GM19468 (cell line): ENCODE data around the gene SYT1.
"Not testable (repeated sequence)": the region's sequence is repeated elsewhere in the genome, so short reads cannot be mapped to it uniquely, and the experiment has no call there.

Source experiments
- ATAC-seq: cut with Tn5 transposase; IDR thresholded peaks from one replicate; pipeline ENCODE4 v1.9.1; 2021; ENCODE audit warnings: mild to moderate bottlenecking, moderate library complexity, moderate number of reproducible peaks; ENCODE audit not compliant: unreplicated experiment; ENCODE audit errors: extremely low read depth

The SYT1 gene

DNA sequence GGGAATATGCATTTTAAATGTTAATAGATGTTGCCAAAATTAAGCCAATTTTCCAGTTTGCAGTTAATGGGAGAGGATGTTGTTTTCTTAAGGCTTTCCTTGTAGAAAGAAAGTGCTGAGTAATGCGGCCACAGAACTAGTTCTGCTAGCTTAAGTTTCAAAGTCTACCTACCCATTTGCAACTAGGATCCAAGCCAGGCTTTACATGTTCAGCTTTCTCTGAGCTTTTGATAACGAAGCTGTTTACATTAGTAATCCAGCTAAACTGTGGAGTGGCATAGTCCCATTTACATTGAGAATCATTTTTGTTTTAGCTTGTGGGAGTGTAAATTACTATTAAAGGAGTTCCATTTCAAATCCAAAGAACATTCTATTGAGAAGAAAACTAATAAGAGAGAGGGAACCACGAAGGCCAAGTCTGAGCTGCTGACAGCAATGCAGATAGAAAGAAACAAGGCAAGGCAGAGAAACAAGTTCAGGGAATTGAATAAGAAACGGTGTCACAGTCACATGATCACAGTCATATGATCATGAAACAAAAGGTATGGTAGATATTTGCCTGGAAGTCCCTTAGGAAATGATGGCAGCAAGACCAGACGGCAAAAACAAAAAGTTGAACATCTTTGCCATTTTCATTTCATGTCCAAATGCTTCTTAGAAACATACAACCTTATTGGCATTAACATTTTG lies 551.3 kb downstream of the SYT1 start:
- no peak for ATAC-seq

DNA sequence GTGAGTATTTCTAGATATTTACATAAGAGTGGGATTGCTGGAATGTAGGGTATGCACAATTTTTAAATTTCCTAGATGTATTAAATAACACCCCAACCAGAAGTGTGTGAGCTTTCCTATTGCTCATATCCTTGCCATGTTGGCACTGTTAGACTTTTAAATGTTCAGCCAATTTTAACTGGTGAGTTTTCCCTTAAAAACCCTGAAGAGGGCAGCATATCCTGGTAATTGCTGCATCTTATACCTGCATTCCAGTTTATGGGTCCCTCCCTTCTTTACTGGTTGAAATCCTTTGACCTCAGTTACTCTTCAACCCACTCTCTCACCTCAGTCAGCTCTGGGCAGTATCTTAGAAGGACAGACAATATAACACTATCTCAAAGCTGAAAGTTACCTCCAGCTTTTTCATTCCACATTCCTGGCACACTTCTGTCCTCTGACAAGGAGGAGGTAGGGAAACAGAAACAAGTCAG lies 555.6 kb downstream of the SYT1 start:
- no peak for ATAC-seq

DNA sequence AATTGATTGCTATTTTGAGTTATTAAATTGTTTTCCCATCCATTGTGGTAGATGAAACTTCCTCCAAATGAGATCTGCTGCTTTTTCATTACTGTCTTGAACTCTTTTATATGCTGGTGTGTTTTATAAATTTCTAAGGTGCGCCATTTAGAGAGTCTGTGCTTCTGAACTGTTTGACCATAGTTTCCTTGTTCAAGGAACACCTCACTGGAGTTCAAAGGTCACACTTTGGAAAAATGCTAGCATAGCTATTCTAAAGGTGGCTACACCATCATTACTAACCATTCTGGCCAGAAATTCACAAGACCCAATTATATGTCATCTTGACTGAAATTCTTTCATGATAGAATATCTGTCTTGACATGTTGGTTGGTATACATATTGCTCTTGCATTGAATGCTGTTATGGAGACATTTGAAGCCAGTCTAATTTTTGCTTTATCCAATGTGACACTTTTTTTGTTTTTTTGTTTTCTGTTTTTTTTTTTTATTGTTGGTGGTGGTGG lies 556.7 kb downstream of the SYT1 start:
- no peak for ATAC-seq

DNA sequence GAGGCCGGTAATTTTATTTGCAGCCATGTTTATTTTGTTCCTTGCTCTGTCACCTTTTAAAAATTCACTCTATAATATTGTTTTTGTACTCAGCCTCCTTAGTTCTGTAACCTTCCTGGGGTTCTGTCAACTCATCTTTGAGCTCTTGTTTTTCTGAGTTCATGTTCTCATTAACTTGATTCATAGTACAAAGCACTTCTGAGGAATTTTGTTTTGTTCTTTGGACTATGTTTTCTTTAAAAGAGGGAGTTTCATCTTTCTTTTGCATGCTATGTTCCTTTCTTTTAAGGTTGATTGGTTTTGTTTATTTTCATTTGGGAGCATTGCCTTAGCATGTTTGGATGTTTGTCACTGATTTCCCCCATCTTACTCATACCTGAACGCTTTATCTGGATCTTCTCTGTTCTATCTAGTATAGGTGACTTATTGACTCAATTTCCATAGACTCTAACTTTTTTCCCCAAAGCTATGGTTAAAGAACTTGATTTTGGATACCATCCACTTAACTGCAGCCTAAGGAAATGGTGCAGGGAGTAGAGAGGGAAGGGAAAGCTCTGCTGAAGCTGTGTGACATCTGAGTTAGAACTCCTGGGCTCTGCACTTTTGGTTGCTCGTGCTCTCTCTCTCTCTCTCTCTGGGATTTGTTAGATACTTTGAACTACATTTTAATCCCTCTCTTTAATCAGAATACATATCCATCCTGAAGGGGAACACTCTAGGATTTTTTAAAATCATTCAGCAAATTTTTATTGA lies 557.7 kb downstream of the SYT1 start:
- ATAC-seq, result no peak

DNA sequence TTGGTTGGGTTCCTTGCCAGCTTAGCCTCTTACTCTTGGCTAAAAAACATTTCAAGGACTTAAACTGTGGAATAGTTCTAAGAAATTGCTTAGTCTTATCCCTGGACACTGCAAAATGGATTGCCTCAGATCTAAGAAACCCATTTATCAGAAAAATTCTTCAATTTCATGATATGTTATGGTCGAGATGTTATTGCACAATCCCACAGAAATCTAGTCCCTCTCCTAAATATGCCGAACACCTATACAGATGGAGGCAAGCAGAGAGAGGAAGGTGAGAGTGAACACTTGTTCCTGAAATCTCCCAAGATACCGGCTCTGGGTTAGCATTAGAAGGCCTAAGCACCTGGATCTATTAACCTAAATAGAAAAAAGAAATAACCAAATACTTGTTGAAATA lies 559.0 kb downstream of the SYT1 start:
- ATAC-seq, result no peak

DNA sequence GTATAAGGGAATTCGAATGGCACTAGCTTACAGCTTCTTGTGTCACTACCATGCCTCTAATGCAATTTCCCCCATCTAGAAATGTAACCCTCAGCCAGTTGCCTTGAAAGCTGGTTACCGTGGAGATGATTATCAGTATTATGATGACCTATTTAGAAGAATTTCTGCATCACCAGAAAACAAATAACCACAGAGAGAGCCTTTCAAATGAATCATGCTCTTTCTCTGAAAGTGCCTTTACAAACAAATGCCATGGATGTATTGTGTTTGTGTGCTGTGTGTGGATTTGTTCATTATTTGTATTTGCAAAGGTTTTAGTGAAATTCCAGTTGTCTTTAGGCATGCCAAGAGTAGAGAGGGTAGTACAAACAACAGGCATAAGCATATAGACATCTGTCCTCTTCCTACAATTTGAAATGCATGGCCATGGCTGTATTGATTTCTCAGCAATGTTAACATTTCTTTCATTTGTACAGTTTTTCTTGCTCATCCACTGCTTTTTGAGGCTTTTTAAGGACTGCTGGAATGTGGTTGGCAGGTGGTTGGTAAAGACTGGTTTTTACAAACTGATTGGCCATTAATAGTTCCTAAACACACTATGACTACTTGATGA lies 559.6 kb downstream of the SYT1 start:
- ATAC-seq, result no peak

DNA sequence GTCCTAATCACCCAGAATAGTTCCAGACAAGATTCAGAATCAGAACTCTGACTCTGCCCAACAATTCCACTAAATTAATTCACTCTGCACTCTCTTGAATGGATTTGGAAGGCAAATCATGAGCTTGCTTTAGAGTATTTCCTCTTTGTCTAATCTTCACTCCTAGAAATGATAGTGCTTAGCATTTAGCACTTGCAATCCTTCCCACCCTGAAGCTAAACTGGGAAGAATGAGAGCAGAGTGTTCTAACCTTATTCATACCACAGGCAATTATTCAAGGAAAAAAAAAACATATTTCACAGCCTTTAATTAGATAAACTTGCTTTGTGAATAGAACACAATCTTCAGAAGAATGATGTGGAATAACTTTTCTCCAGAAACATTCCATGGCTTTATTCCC lies 561.5 kb downstream of the SYT1 start:
- no peak for ATAC-seq

DNA sequence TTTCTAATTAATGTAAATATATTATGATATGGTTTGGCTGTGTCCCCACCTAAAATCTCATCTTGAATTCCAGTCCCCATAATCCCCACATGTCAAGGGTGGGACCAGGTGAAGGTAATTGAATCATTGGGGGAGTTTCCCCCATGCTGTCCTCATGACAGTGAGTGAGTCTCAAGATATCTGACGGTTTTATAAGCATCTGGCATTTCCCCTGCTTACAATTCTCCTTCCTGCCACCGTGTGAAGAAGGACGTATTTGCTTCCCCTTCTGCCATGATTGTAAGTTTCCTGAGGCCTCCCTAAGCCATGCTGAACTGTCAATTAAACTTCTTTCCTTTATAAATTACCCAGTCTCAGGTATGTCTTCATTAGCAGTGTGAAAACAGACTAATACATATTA lies 562.2 kb downstream of the SYT1 start:
- not testable (repeated sequence) for ATAC-seq

DNA sequence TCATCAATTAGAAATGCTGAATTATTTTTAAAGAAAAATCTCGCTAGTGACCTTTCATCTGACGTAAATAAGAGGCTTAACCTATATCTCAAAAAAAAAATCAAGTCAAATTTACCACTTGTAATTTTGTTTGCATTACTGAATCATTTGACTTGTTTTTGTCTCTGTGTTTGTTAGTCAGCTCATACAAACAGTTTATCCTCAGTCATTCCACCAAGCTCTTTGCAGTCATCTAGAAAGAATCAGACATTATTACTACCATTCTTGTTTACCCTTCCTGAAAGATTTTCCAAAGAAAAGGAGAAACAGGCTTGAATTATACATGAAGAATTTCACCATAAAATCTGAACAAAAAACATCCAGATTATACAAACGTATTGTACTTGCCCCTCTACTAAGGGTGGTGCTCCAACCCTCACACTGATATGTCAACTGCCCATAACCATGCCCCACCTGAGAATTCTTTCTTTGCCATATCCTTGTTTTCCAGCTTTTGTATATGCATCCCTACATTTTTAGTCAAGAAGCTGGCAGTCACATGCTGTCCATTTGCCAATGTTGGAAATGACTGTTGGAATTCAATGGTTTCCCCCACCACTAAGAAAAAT lies 569.0 kb downstream of the SYT1 start:
- ATAC-seq, result no peak

DNA sequence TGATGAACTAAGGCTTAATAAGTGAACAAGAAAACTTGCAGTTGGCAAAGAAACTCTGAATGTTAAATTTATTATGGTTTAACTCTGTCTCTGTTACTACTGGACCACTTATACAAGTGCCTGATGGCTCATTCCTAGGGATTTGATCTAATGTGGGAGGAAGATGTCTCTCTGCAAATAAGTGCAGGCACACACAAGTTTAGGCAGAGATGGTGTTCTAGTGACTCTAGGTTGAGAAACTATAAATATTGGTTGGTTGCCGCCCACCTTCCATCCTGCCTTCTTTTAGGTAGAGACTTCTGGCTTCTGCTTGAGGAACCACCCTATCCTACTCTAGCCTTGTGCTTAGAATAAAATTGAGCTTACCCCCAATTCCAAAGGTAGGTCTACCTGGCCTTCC lies 570.0 kb downstream of the SYT1 start:
- no peak for ATAC-seq

DNA sequence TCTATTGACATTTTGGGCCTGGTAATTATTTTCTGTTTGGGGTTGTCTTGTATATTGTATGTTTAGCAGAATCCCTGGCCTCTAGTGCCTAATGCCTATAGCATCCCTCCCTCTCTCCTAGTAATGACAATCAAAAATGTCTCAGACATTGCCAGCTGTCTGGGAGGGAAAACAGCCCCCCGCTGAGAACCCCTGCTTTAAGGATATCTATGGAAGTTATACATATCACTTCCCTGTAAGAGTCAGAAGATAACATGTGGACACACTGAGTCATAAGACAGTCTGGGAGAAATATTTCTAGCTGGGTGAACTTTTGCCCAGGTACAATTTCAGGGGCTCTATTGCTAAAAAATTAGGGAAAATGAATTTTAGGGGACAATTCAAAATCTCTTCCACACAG lies 571.2 kb downstream of the SYT1 start:
- ATAC-seq, result no peak

DNA sequence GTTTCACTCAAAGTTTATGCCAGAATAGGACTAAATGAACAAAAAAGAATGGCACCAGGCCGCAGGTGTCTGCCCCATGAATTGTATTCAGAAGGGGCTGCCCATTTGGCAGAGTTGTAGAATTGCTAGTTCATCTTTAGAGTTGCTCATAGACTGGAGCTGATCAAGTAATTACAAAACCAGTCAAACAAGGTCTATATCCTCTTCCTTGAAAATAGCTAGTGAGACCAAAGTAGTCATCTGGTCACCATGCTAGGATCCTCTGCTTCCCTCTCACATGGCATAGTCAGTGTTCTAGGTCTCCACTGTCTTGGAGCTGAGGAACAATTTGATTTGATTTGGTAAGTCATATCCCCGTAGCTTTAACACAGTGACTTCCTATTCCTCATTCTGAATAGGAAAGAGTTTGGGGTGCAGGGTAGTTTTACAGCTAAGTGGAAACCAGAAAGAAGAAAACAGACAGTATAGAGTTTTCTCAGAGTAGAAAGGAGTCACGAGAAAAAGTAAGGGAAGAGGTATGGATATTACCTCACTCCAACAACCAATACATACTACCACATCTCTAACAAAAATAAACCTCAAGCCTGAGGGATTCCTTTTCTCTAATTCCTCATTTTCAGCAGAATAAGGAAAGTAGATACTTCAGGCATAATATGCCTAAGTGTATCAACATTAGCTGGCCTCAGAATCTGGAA lies 574.1 kb downstream of the SYT1 start:
- ATAC-seq, result no peak

DNA sequence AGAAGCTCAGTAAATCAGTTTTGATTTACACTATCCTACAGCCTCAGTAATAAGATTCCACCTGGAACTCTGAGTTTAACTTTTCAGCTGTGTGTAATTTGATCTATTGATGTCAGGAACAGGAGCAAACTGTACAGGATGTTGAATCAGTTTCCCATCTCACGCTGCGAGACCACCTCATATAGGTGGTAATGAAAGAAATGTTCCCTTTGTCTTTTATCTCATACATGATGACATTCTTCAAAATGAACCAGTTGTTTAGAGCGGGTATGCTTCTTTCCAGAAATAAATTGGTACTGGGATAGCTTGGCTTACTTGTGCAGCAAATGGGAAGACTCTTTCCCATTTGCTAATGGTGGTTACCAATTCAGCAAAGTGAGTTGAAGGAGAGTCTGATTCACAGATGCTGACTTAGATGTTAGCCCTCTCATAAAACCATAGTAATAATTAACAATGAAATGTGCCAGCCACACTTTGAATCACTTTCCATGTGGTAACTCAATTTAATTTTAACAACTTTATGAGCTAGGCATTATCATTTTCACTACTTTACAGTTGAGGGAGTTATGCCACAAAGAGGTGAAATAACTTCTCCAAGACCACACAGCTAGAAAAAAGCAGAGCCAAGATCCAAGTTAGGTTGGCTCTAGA lies 574.7 kb downstream of the SYT1 start:
- ATAC-seq, result no peak

DNA sequence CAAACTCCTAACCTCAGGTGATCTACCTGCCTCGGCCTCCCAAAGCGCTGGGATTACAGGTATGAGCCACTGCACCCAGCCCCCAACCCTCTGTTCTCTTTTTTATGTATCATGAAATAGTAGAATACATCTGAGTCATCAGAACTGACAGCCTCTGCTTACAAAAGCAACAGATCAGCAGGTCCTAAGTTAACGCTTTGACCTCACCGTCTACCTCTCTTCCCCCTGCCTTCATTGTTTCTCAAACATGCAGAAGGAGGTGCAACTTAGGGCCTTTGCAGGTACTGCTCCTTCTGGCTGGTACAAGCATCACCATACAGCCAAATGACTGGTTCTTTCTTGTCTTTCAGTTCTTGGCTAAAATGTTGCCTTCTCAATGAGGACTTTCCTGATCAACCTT lies 577.0 kb downstream of the SYT1 start:
- ATAC-seq, result no peak

DNA sequence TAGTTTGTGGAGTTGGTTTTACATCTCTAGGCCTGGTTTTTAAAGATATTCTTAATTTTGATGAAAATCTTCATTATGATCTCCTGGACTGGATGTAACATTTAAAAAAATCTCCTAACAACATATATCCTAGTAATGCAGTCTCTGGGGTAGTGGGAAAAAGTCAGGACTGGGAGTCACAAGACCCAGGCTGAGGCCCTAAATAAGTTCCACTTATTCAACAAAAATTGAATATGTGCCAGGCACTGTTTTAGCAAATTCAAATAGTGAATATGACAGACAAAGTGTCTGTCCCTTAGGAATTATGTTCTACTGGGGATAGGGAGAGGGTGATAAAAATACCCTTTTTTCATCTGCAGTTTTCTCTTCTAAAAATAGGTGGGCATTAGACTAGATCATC lies 577.8 kb downstream of the SYT1 start:
- ATAC-seq, result no peak

DNA sequence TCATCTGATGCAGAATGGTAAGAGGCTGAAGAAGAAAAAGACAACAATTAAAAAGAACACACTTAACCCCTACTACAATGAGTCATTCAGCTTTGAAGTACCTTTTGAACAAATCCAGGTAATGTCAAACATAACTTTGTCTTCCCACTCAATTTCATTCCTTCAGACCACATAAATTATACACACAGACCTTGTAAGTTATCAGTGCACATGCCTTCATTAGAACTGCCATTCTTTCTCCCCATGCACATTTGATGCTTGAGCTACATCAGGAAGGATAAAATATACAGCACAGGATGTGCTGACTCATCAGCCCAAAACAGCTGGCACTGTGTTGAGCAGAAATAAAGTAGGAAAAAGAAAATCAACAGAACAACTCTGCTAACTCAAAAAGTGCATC lies 579.5 kb downstream of the SYT1 start:
- ATAC-seq, result no peak

DNA sequence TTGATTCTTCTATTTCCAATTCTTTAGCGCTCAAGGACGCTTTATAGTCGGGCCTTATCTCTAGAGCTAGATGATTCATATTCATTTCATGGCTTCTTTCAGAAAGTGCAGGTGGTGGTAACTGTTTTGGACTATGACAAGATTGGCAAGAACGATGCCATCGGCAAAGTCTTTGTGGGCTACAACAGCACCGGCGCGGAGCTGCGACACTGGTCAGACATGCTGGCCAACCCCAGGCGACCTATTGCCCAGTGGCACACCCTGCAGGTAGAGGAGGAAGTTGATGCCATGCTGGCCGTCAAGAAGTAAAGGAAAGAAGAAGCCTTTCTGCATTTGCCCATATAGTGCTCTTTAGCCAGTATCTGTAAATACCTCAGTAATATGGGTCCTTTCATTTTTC lies 584.2 kb downstream of the SYT1 start:
- ATAC-seq, result no peak

DNA sequence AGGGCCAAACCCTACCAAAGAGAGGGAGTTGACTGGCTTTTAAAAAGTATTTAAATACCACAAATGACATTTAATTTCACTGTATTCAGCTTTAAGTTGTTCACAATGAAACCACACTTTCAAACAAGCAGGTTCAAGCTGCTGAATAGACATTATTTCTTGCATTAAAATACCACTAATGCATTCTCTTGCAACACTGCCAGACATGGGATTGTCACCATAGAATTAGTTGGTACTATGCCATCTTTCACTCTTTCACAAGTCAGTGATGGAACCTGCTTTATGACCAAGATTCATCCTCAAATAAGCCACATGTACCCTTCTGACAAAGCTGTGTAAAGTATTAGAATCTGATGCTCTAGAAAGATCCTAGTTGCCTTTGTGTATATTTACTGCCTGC lies 586.8 kb downstream of the SYT1 start:
- ATAC-seq, result no peak

DNA sequence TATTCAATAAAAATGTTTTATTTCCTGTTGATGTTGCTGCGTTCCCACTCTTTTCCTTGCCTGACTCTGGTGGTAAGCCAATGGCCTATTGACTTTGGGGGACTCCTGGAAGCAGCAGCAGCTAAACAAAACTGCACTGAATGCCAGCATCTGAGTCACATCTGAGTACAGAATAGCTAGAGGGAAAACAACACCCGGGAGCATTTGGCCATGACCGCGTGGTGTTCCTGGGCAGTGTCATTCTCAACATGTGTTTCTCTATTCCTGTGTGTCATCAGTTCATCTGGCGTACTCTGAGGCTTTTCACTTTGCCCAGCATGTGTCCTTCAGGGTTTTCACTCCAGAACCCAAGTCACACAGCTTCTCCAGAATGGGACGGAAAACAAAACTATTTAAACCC lies 587.4 kb downstream of the SYT1 start:
- ATAC-seq, result no peak

DNA sequence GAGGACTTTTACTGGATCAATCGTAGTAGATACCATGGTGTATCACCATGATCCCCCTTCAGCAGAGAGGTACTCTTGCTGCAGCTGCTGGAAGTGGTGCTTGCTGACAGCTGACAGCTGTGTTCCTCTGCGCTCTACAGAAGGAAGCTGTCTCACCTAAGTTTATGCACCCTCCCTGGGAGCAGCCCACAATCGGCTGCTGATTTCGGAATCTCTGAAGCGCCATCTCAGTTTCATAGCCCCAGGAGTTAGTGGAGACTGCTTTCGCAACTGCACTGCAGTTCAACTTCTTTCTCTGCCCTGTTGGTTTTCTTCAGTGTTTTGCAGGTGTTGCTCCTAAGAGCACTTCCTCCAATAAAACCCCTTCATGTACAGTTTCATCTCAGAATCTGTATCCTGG lies 588.3 kb downstream of the SYT1 start:
- ATAC-seq, result no peak
